Measurements from ENCODE around the gene MAN2B2.

DNA sequence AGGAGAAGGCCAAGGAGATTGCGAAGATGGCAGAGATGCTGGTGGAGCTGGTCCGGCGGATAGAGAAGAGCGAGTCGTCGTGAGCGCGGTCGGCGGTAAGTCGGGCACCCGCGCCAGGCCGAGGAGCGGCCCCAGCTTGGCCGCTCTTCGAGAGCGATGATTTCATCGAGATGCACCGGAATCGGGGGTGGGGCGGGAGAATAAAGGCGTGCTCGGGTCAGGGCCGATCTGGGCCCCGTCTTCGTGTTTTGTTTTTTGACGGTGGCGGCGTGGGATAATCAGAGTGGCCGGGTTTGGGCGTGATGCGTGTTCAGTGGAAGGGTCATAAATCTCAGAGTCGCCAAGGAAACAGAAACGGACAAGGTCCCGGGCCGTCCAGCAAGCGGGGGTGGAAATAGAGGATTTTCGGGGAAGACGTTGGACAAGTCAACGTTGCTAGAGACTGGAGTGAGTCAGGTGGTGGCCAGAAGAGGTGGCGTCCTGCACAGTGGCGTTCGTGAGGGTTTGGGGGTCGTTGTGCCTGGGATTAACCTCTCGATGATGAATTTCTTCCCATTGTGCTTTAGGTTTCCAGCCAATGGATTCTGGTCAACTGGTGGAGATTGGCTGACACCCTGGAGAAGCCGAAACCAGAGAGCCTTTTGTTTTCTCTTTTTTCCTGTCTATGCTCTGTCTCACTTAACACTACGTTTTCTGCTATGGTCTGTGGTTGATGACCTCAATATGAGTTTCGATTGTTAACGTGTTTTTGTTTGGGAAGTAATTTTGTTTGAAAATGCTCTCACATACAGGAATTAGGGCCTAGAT lies 66.4 kb downstream of the MAN2B2 start:
- TF ChIP-seq POLR2A (IDR thresholded peaks at IDR 0.05; ENCODE audit: low read depth), result peak; percentile 31
- TF ChIP-seq, protein P1, sequence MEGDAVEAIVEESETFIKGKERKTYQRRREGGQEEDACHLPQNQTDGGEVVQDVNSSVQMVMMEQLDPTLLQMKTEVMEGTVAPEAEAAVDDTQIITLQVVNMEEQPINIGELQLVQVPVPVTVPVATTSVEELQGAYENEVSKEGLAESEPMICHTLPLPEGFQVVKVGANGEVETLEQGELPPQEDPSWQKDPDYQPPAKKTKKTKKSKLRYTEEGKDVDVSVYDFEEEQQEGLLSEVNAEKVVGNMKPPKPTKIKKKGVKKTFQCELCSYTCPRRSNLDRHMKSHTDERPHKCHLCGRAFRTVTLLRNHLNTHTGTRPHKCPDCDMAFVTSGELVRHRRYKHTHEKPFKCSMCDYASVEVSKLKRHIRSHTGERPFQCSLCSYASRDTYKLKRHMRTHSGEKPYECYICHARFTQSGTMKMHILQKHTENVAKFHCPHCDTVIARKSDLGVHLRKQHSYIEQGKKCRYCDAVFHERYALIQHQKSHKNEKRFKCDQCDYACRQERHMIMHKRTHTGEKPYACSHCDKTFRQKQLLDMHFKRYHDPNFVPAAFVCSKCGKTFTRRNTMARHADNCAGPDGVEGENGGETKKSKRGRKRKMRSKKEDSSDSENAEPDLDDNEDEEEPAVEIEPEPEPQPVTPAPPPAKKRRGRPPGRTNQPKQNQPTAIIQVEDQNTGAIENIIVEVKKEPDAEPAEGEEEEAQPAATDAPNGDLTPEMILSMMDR (IDR thresholded peaks at IDR 0.05), result no peak
